HG02763 (cell line): ENCODE results near the gene WWC1.
"Not testable (repeated sequence)": the region's sequence is repeated elsewhere in the genome, so short reads cannot be mapped to it uniquely, and the experiment has no call there.

Source experiments
- ATAC-seq: cut with Tn5 transposase; IDR thresholded peaks from one replicate; pipeline ENCODE4 v1.9.1; 2021; ENCODE audit warnings: mild to moderate bottlenecking, moderate library complexity; ENCODE audit not compliant: unreplicated experiment

The WWC1 gene

GRCh38 chr5:168432903-168433302, 141.5 kb downstream of the WWC1 start:
- ATAC-seq: no peak

GRCh38 chr5:168434001-168434400, 142.6 kb downstream of the WWC1 start:
- ATAC-seq: no peak

GRCh38 chr5:168434746-168435321, 143.4 kb downstream of the WWC1 start:
- ATAC-seq: no peak

- ATAC-seq: not testable (repeated sequence)
Measured at GRCh38 chr5:168435340-168435739, 143.9 kb downstream of the WWC1 start.

GRCh38 chr5:168438349-168438748, 146.9 kb downstream of the WWC1 start:
- ATAC-seq: no peak

DNA sequence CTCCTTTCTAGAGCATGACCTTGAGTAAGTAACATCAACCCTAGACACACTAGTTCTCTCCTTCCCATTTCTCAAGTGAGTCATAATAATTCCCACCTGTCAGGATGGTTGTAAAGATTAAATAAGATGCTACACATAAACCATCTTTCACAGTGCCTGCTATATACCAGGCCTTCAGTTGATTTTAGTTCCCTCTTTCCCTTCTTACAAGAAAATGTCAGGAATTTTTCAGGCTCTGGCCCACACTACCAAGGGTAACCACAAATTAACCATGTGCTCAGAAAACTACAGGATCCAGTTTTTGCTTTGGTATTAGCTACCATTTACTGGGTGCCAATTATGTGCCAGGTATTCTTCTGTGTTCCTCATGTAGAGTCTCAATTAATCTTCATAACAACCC, 152.1 kb downstream of the WWC1 start:
- ATAC-seq: no peak

- ATAC-seq: no peak
Measured at GRCh38 chr5:168443950-168444700, 152.7 kb downstream of the WWC1 start.

GRCh38 chr5:168446983-168447619, 155.7 kb downstream of the WWC1 start:
- ATAC-seq: no peak

DNA sequence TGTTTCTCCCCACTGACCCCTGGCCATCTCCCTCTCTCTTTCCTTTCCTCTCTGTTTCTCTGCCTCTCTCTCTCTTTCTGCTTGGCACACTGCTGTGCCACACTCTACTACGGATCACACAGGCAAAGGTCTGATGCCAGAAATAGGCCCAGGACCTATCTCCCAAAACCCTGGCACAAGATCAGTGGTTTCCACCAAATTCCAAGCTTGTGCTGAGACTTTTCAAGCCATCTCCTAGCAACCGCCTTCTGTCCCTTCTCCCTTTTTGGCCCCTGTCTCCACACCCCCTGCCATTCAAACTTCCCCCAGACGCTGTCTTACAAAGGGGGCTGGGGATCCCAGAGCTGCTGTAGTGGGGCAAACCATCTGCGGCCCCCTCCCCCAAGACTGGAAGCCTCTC, 156.4 kb downstream of the WWC1 start:
- no peak for ATAC-seq

DNA sequence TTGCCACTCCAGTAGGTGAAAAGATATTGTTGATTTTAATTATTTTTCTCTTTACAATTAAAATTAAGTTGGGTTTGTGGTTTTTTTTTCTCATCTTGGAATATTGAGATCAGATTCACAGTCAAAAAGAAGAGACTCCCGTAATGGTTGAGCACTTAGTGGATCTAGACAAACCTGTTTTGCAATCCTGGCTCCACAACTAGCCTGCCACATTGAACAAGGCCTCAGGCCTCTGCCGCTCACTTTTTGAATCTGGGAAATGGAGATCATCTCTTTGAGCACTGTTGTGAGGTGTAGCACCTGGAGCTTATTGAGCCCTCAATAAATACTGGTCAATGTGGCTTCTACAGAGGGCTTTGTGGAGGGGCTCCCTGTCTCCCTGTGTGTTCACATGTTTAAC, 157.7 kb downstream of the WWC1 start:
- no peak for ATAC-seq

- ATAC-seq: no peak
Measured at GRCh38 chr5:168451565-168451964, 160.1 kb downstream of the WWC1 start.

DNA sequence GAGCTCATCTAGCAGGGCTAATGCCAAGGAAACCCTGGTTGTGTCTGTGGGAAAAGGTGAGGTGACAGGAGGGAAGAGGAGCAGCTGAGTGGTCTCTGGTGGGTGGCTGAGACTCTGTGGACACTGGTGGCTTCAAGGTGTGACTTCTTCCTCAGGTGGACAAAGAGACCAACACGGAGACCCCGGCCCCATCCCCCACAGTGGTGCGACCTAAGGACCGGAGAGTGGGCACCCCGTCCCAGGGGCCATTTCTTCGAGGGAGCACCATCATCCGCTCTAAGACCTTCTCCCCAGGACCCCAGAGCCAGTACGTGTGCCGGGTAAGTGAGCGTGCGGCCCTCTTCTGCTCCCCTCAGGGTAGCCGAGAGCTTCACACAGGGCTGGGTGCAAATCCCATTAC, 163.8 kb downstream of the WWC1 start:
- ATAC-seq: no peak

- no peak for ATAC-seq
Measured at GRCh38 chr5:168457542-168457941, 166.1 kb downstream of the WWC1 start.

DNA sequence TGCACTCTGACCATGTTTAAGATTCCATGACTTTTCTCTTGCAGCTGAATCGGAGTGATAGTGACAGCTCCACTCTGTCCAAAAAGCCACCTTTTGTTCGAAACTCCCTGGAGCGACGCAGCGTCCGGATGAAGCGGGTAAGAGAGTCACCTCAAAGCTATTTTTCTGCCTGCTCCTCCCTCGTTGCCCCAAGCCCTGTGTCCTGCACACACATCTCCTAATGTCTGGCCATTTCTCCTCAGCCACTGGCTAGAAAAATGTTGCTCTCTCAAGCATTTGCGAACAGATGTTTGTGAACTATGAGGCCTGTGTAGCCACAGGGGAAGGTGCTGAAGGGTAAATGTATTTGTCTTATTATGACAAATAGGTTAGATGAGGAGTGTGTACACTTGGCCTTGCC, 169.2 kb downstream of the WWC1 start:
- ATAC-seq: no peak

- no peak for ATAC-seq
Measured at GRCh38 chr5:168463081-168463480, 171.6 kb downstream of the WWC1 start.

DNA sequence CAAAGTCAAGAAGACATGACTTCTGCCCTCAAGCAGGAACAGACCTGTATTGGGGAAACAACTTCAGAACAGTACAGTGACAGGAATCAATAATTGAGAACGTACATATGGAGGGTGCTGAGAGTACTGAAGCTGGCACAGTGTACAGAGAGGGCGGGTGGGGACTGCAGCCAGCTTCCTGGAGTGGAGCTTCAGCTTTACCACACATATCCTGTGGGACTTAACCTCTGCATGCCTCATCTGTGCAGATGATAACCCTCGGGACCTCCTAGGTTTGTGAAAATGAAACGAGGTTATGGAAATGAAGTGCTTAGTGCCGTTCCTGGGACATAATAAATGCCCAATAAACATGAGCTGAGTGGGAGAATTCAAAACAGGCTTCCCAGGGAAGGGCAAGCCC, 172.8 kb downstream of the WWC1 start:
- no peak for ATAC-seq

DNA sequence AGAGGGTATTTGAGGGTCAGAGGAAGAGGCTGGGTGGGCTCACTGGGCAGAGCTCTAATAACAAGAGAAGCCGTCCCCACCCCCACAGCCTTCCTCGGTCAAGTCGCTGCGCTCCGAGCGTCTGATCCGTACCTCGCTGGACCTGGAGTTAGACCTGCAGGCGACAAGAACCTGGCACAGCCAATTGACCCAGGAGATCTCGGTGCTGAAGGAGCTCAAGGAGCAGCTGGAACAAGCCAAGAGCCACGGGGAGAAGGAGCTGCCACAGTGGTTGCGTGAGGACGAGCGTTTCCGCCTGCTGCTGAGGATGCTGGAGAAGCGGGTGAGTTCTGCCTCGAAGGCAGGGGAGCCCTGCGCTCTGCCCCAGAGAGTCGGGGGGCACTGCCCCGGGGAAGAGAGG, 173.2 kb downstream of the WWC1 start:
- no peak for ATAC-seq

GRCh38 chr5:168467755-168468330, 176.4 kb downstream of the WWC1 start:
- ATAC-seq: no peak

DNA sequence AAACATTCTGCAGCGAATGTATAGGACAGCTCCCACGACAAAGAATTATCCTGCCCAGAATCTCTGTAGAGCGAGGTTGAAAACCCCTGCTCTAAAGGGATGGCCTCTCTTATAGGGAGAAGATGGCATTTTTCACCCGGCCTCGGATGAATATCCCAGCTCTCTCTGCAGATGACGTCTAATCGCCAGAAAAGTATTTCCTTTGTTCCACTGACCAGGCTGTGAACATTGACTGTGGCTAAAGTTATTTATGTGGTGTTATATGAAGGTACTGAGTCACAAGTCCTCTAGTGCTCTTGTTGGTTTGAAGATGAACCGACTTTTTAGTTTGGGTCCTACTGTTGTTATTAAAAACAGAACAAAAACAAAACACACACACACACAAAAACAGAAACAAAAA, 177.4 kb downstream of the WWC1 start:
- ATAC-seq: no peak

GRCh38 chr5:168469816-168470215, 178.4 kb downstream of the WWC1 start:
- ATAC-seq: no peak

GRCh38 chr5:168471785-168472184, 180.3 kb downstream of the WWC1 start:
- ATAC-seq: no peak

DNA sequence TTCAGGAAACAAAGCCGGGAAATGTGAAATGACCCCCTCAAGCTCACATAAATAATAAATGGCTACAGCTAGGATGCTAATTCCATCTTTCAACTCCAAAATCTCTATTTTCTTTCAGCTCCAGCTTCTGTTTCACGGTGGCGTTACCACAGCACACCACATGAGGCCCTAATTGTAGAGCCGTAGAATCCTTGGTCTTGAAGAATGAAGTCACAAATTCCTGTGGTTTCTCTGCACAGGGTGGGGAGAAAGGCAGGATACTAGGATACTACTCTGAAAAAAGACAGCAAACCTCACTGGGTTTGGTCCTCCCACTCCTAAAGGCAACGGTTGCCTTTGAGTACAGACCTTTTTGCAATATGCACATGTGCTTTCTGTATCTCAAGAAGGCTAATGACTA, 180.9 kb downstream of the WWC1 start:
- ATAC-seq: no peak
